ENCODE results near the gene FOXO3.
A peak's percentile ranks its signal among the peaks of the same experiment; 100 is the strongest.
"Not testable (repeated sequence)": the region's sequence is repeated elsewhere in the genome, so short reads cannot be mapped to it uniquely, and the experiment has no call there.

FOXO3 gene

GRCh38 chr6:108655806-108656651 lies 95.3 kb downstream of the FOXO3 start:
- no peak overlapping the region for H3K27ac ChIP-seq (ENCODE audit: low read depth, low read length)
- H2BK12ac ChIP-seq (ENCODE audit: low read length), result no peak overlapping the region
- peaks cover 2% of the 10 kb centered on the region for H3K9me3 ChIP-seq (ENCODE audit: insufficient read depth, low read depth, low read length)
- no peak for DNase-seq
- H3K4me3 ChIP-seq (ENCODE audit: low read depth, low read length), result no peak overlapping the region
- WGBS (ENCODE audit: extremely low coverage, insufficient coverage, insufficient read length), result no CpG with 5 or more reads among the region's 12 CpGs
- peak overlapping the region; percentile 34 for H4K8ac ChIP-seq (ENCODE audit: low read depth, low read length)
- H3K36me3 ChIP-seq (ENCODE audit: control insufficient read depth in 1 of 2, insufficient read depth in 2 of 2, low read length in 2 of 2), result no peaks in the 10 kb centered on the region
- peak overlapping the region; percentile 59 for H3K4ac ChIP-seq (ENCODE audit: low read depth, low read length)
- no peak overlapping the region for H2AFZ ChIP-seq (ENCODE audit: insufficient read depth, low read length, poor library complexity)
- H3K14ac ChIP-seq (ENCODE audit: low read length), result peak overlapping the region; percentile 20
- no peak overlapping the region for H3K23ac ChIP-seq (ENCODE audit: low read length)
- H4K12ac ChIP-seq (ENCODE audit: low read depth, low read length), result no peak overlapping the region
- H3K4me1 ChIP-seq (ENCODE audit: control insufficient read depth in 1 of 2, insufficient read depth in 2 of 2, low read length in 2 of 2), result peaks cover 11 to 15% of the 10 kb centered on the region in 2 experiments
- no peaks in the 10 kb centered on the region for H3K27me3 ChIP-seq (ENCODE audit: insufficient read depth, low read length)
- H4K91ac ChIP-seq (ENCODE audit: low read depth, low read length), result peak overlapping the region; percentile 51
- no peak overlapping the region for H2AK5ac ChIP-seq (ENCODE audit: low read length)
- H3K79me2 ChIP-seq (ENCODE audit: control insufficient read depth, insufficient read depth, low read length, poor library complexity), result no peaks in the 10 kb centered on the region
- peak overlapping the region; percentile 89 for H3K18ac ChIP-seq (ENCODE audit: low read length)
- peaks cover 4% of the 10 kb centered on the region for H3K79me1 ChIP-seq (ENCODE audit: low read length)
- no peak overlapping the region for H3K4me2 ChIP-seq (ENCODE audit: low read length)
- H2BK5ac ChIP-seq (ENCODE audit: low read depth, low read length, poor library complexity), result no peak overlapping the region
- H2BK120ac ChIP-seq (ENCODE audit: insufficient read depth, low read length, poor library complexity), result peak overlapping the region; percentile 27
- no peak overlapping the region for H3K9ac ChIP-seq (ENCODE audit: low read length)

- H3K27ac ChIP-seq (ENCODE audit: low read depth, low read length), result no peak overlapping the region
- H3K4me3 ChIP-seq (ENCODE audit: low read depth, low read length), result no peak overlapping the region
- peaks cover 11 to 15% of the 10 kb centered on the region in 2 experiments for H3K4me1 ChIP-seq (ENCODE audit: control insufficient read depth in 1 of 2, insufficient read depth in 2 of 2, low read length in 2 of 2)
- no peaks in the 10 kb centered on the region for H3K27me3 ChIP-seq (ENCODE audit: insufficient read depth, low read length)
- no peak for DNase-seq
- no CpG with 5 or more reads among the region's 2 CpGs for WGBS (ENCODE audit: extremely low coverage, insufficient coverage, insufficient read length)
- H2AK5ac ChIP-seq (ENCODE audit: low read length), result no peak overlapping the region
- H4K8ac ChIP-seq (ENCODE audit: low read depth, low read length), result no peak overlapping the region
- no peak overlapping the region for H4K91ac ChIP-seq (ENCODE audit: low read depth, low read length)
- no peaks in the 10 kb centered on the region for H3K36me3 ChIP-seq (ENCODE audit: control insufficient read depth in 1 of 2, insufficient read depth in 2 of 2, low read length in 2 of 2)
- peaks cover 4% of the 10 kb centered on the region for H3K79me1 ChIP-seq (ENCODE audit: low read length)
- no peak overlapping the region for H2AFZ ChIP-seq (ENCODE audit: insufficient read depth, low read length, poor library complexity)
- no peak overlapping the region for H2BK12ac ChIP-seq (ENCODE audit: low read length)
- no peak overlapping the region for H2BK120ac ChIP-seq (ENCODE audit: insufficient read depth, low read length, poor library complexity)
- no peak overlapping the region for H3K9ac ChIP-seq (ENCODE audit: low read length)
- H3K9me3 ChIP-seq (ENCODE audit: insufficient read depth, low read depth, low read length), result peaks cover 2% of the 10 kb centered on the region
- H3K14ac ChIP-seq (ENCODE audit: low read length), result no peak overlapping the region
- no peak overlapping the region for H3K4ac ChIP-seq (ENCODE audit: low read depth, low read length)
- H3K18ac ChIP-seq (ENCODE audit: low read length), result no peak overlapping the region
- H3K79me2 ChIP-seq (ENCODE audit: control insufficient read depth, insufficient read depth, low read length, poor library complexity), result no peaks in the 10 kb centered on the region
- H2BK5ac ChIP-seq (ENCODE audit: low read depth, low read length, poor library complexity), result no peak overlapping the region
- H4K12ac ChIP-seq (ENCODE audit: low read depth, low read length), result no peak overlapping the region
- H3K4me2 ChIP-seq (ENCODE audit: low read length), result no peak overlapping the region
- H3K23ac ChIP-seq (ENCODE audit: low read length), result no peak overlapping the region
Observed at GRCh38 chr6:108656836-108657235, 96.1 kb downstream of the FOXO3 start.

DNA sequence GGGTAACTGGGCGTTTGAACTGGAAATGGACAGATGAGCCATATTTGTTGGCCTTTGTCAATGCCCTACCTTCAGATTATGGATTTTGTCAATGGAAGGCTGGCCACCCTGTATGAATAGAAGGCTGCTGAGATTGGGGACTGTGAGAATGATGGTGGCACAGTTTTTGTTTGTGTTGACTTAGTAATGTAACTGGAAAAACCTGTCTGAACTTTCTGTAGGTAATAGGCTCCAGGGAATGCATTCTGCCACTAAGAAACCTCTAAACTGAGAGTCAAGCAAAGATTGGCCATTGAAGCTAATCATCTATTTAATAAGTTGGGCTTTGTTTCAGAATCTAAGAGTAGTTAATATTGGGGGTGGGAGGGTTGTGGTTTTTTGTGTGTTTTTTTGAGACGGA lies 97.5 kb downstream of the FOXO3 start:
- peaks cover 4% of the 10 kb centered on the region for H3K79me1 ChIP-seq (ENCODE audit: low read length)
- no peak overlapping the region for H3K9ac ChIP-seq (ENCODE audit: low read length)
- H3K14ac ChIP-seq (ENCODE audit: low read length), result no peak overlapping the region
- peak overlapping the region; percentile 39 for H4K91ac ChIP-seq (ENCODE audit: low read depth, low read length)
- H4K12ac ChIP-seq (ENCODE audit: low read depth, low read length), result no peak overlapping the region
- no peak overlapping the region for H3K18ac ChIP-seq (ENCODE audit: low read length)
- H3K36me3 ChIP-seq (ENCODE audit: control insufficient read depth in 1 of 2, insufficient read depth in 2 of 2, low read length in 2 of 2), result no peaks in the 10 kb centered on the region
- no peak overlapping the region for H3K4me3 ChIP-seq (ENCODE audit: low read depth, low read length)
- H3K27me3 ChIP-seq (ENCODE audit: insufficient read depth, low read length), result no peaks in the 10 kb centered on the region
- H2BK12ac ChIP-seq (ENCODE audit: low read length), result no peak overlapping the region
- peaks cover 2% of the 10 kb centered on the region for H3K9me3 ChIP-seq (ENCODE audit: insufficient read depth, low read depth, low read length)
- H2BK120ac ChIP-seq (ENCODE audit: insufficient read depth, low read length, poor library complexity), result no peak overlapping the region
- H2BK5ac ChIP-seq (ENCODE audit: low read depth, low read length, poor library complexity), result no peak overlapping the region
- H3K79me2 ChIP-seq (ENCODE audit: control insufficient read depth, insufficient read depth, low read length, poor library complexity), result no peaks in the 10 kb centered on the region
- H3K4me2 ChIP-seq (ENCODE audit: low read length), result no peak overlapping the region
- WGBS (ENCODE audit: extremely low coverage, insufficient coverage, insufficient read length), result no CpG with 5 or more reads among the region's 2 CpGs
- H4K8ac ChIP-seq (ENCODE audit: low read depth, low read length), result no peak overlapping the region
- H3K4me1 ChIP-seq (ENCODE audit: control insufficient read depth in 1 of 2, insufficient read depth in 2 of 2, low read length in 2 of 2), result peaks cover 9 to 15% of the 10 kb centered on the region in 2 experiments
- H3K23ac ChIP-seq (ENCODE audit: low read length), result no peak overlapping the region
- no peak overlapping the region for H3K4ac ChIP-seq (ENCODE audit: low read depth, low read length)
- H3K27ac ChIP-seq (ENCODE audit: low read depth, low read length), result no peak overlapping the region
- H2AFZ ChIP-seq (ENCODE audit: insufficient read depth, low read length, poor library complexity), result no peak overlapping the region
- peak in 1 of 2 donors; percentile 54 for DNase-seq
- no peak overlapping the region for H2AK5ac ChIP-seq (ENCODE audit: low read length)

DNA sequence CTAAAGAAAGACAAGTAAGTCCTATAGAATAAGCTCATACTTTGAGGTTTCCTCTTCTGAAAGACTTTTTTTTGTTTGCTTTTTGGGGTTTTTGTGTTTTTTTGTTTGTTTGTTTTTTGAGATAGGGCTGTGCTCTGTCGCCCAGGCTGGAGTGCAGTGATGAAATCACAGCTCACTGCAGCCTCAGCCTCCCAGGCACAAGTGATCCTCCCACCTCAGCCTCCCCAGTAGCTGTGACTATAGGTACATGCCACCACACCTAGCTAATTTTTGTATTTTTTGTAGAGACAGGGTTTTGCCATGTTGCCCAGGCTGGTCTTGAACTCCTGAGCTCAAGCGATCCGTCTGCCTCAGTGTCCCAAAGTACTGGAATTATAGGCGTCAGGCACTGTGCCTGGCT lies 98.1 kb downstream of the FOXO3 start:
- H2AFZ ChIP-seq (ENCODE audit: insufficient read depth, low read length, poor library complexity); H3K14ac ChIP-seq (ENCODE audit: low read length); H3K18ac ChIP-seq (ENCODE audit: low read length); H2AK5ac ChIP-seq (ENCODE audit: low read length); H3K4me2 ChIP-seq (ENCODE audit: low read length); H3K9ac ChIP-seq (ENCODE audit: low read length); H2BK120ac ChIP-seq (ENCODE audit: insufficient read depth, low read length, poor library complexity); H2BK12ac ChIP-seq (ENCODE audit: low read length); H4K91ac ChIP-seq (ENCODE audit: low read depth, low read length); H3K9me3 ChIP-seq (ENCODE audit: insufficient read depth, low read depth, low read length); H3K79me1 ChIP-seq (ENCODE audit: low read length); H3K36me3 ChIP-seq (ENCODE audit: control insufficient read depth in 1 of 2, insufficient read depth in 2 of 2, low read length in 2 of 2); H3K27ac ChIP-seq (ENCODE audit: low read depth, low read length); H3K79me2 ChIP-seq (ENCODE audit: control insufficient read depth, insufficient read depth, low read length, poor library complexity); H2BK5ac ChIP-seq (ENCODE audit: low read depth, low read length, poor library complexity); H3K23ac ChIP-seq (ENCODE audit: low read length); H4K12ac ChIP-seq (ENCODE audit: low read depth, low read length); H3K27me3 ChIP-seq (ENCODE audit: insufficient read depth, low read length); DNase-seq; H4K8ac ChIP-seq (ENCODE audit: low read depth, low read length); H3K4me3 ChIP-seq (ENCODE audit: low read depth, low read length): not testable (repeated sequence)
- peak overlapping the region; percentile 64 for H3K4ac ChIP-seq (ENCODE audit: low read depth, low read length)
- peaks cover 9 to 14% of the 10 kb centered on the region in 2 experiments for H3K4me1 ChIP-seq (ENCODE audit: control insufficient read depth in 1 of 2, insufficient read depth in 2 of 2, low read length in 2 of 2)
- no CpG with 5 or more reads among the region's 4 CpGs for WGBS (ENCODE audit: extremely low coverage, insufficient coverage, insufficient read length)

Data from trophoblast cell (in vitro differentiated cells and primary cell).